ENCODE measurements around the gene COG6. TPM values are rescaled to one million over a fixed set of nuclear protein-coding genes. Genes with fewer than 3 reads are reported as not detected.

Gene COG6
- total RNA-seq, 1 donor from 2014 or later = 44.1 TPM

DNA sequence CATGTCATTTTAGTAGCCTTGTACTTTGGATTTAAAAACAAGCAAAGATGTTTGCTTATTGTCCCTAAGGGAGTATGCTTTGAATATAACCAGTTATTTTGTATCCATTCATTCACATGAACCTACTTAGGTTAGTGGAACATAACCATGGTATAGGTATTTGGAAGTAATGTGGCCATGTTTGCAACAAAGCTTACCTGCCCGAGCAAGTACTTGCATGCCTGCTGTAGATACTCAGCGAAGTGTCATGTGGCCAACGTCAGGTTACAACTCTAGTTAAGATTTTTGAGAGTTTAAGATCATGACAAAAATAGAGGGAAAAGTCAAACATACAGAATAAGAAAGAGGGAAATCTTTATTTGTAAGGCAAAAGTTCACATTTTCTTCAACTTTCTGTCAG lies 57.2 kb downstream of the COG6 start:
- Mint-ChIP-seq H3K27ac (no peak overlapping the region), H3K4me1 (ENCODE audit: low read depth) (no peaks in the 10 kb centered on the region), H3K27me3 (no peaks in the 10 kb centered on the region), H3K4me3 (ENCODE audit: low read depth) (no peak overlapping the region), H3K9me3 (ENCODE audit: low read depth) (peaks cover 21% of the 10 kb centered on the region), H3K36me3 (ENCODE audit: insufficient read depth) (peaks cover 35% of the 10 kb centered on the region)
- TF ChIP-seq, protein P1, sequence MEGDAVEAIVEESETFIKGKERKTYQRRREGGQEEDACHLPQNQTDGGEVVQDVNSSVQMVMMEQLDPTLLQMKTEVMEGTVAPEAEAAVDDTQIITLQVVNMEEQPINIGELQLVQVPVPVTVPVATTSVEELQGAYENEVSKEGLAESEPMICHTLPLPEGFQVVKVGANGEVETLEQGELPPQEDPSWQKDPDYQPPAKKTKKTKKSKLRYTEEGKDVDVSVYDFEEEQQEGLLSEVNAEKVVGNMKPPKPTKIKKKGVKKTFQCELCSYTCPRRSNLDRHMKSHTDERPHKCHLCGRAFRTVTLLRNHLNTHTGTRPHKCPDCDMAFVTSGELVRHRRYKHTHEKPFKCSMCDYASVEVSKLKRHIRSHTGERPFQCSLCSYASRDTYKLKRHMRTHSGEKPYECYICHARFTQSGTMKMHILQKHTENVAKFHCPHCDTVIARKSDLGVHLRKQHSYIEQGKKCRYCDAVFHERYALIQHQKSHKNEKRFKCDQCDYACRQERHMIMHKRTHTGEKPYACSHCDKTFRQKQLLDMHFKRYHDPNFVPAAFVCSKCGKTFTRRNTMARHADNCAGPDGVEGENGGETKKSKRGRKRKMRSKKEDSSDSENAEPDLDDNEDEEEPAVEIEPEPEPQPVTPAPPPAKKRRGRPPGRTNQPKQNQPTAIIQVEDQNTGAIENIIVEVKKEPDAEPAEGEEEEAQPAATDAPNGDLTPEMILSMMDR (IDR thresholded peaks at IDR 0.05; ENCODE audit: unreplicated experiment) = no peak
- no peak for DNase-seq (ENCODE audit: low spot score, unreplicated experiment)

GRCh38 chr13:39729156-39729555 lies 73.7 kb downstream of the COG6 start:
- H3K27ac Mint-ChIP-seq = no peak overlapping the region
- H3K9me3 Mint-ChIP-seq (ENCODE audit: low read depth) = no peaks in the 10 kb centered on the region
- no peaks in the 10 kb centered on the region for H3K27me3 Mint-ChIP-seq
- TF ChIP-seq, protein P1 (IDR thresholded peaks at IDR 0.05; ENCODE audit: unreplicated experiment) = no peak
- no peak overlapping the region for H3K4me3 Mint-ChIP-seq (ENCODE audit: low read depth)
- no peak for DNase-seq (ENCODE audit: low spot score, unreplicated experiment)
- peaks cover 28% of the 10 kb centered on the region for H3K36me3 Mint-ChIP-seq (ENCODE audit: insufficient read depth)
- no peaks in the 10 kb centered on the region for H3K4me1 Mint-ChIP-seq (ENCODE audit: low read depth)

- TF ChIP-seq, protein P1 (IDR thresholded peaks at IDR 0.05; ENCODE audit: unreplicated experiment) = no peak
- H3K27me3 Mint-ChIP-seq = no peaks in the 10 kb centered on the region
- H3K36me3 Mint-ChIP-seq (ENCODE audit: insufficient read depth) = peaks cover 41% of the 10 kb centered on the region
- no peak overlapping the region for H3K4me3 Mint-ChIP-seq (ENCODE audit: low read depth)
- no peak for DNase-seq (ENCODE audit: low spot score, unreplicated experiment)
- H3K27ac Mint-ChIP-seq = no peak overlapping the region
- peaks cover 6% of the 10 kb centered on the region for H3K9me3 Mint-ChIP-seq (ENCODE audit: low read depth)
- no peaks in the 10 kb centered on the region for H3K4me1 Mint-ChIP-seq (ENCODE audit: low read depth)
Observed at GRCh38 chr13:39734952-39735351, 79.5 kb downstream of the COG6 start.

GRCh38 chr13:39737047-39737446 lies 81.6 kb downstream of the COG6 start:
- TF ChIP-seq, protein P1 (IDR thresholded peaks at IDR 0.05; ENCODE audit: unreplicated experiment) = no peak
- Mint-ChIP-seq H3K27ac (no peak overlapping the region), H3K36me3 (ENCODE audit: insufficient read depth) (peaks cover 54% of the 10 kb centered on the region), H3K27me3 (no peaks in the 10 kb centered on the region), H3K9me3 (ENCODE audit: low read depth) (peaks cover 16% of the 10 kb centered on the region), H3K4me1 (ENCODE audit: low read depth) (no peaks in the 10 kb centered on the region), H3K4me3 (ENCODE audit: low read depth) (no peak overlapping the region)
- no peak for DNase-seq (ENCODE audit: low spot score, unreplicated experiment)

DNA sequence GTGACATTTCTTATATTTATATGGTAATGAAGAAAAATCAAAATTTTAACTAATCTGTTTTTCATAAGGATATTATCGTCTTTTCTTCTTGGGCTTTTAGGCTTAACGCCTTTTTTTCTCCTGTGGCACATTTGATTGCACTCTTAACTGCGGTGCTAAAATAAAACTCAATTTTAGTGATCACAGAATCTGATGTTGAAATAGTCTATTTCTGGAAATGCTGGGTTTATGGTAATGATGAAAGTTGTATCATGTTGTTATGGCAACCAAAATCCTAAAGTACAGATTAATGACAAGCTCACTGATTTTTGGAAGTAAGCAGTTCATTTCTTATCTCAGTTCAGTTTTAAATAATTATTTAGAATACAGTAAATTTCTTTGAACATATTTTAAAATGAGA lies 85.3 kb downstream of the COG6 start:
- Mint-ChIP-seq H3K36me3 (ENCODE audit: insufficient read depth) (peaks cover 50% of the 10 kb centered on the region), H3K4me1 (ENCODE audit: low read depth) (no peaks in the 10 kb centered on the region), H3K9me3 (ENCODE audit: low read depth) (peaks cover 30% of the 10 kb centered on the region), H3K4me3 (ENCODE audit: low read depth) (no peak overlapping the region), H3K27ac (no peak overlapping the region), H3K27me3 (no peaks in the 10 kb centered on the region)
- TF ChIP-seq, protein P1 (IDR thresholded peaks at IDR 0.05; ENCODE audit: unreplicated experiment) = no peak
- no peak for DNase-seq (ENCODE audit: low spot score, unreplicated experiment)
